Osteocyte (in vitro differentiated cells): ENCODE measurements around the gene REV1. TPM values are rescaled to one million over a fixed set of nuclear protein-coding genes. Genes with fewer than 3 reads are reported as not detected.

Source experiments
- DNase-seq: peaks from one replicate; pipeline ENCODE4 v3.0.0; 2021; ENCODE audit warnings: mixed read lengths; ENCODE audit not compliant: unreplicated experiment; ENCODE audit errors: extremely low spot score
- H3K27ac Mint-ChIP-seq: one replicate; pipeline ENCODE4 v1.8.0; 2021; ENCODE audit warnings: mild to moderate bottlenecking, mixed read lengths; ENCODE audit not compliant: unreplicated experiment
- H3K27me3 Mint-ChIP-seq: one replicate; pipeline ENCODE4 v1.8.0; 2021; ENCODE audit warnings: mixed read lengths; ENCODE audit not compliant: unreplicated experiment
- H3K36me3 Mint-ChIP-seq: one replicate; pipeline ENCODE4 v1.8.0; 2021; ENCODE audit warnings: mixed read lengths; ENCODE audit not compliant: unreplicated experiment
- H3K4me1 Mint-ChIP-seq: one replicate; pipeline ENCODE4 v1.8.0; 2021; ENCODE audit warnings: mixed read lengths; ENCODE audit not compliant: unreplicated experiment
- H3K4me3 Mint-ChIP-seq: one replicate; pipeline ENCODE4 v1.8.0; 2021; ENCODE audit warnings: mild to moderate bottlenecking, moderate library complexity, mixed read lengths; ENCODE audit not compliant: unreplicated experiment
- H3K9me3 Mint-ChIP-seq: one replicate; pipeline ENCODE4 v1.8.0; 2021; ENCODE audit warnings: mixed read lengths; ENCODE audit not compliant: unreplicated experiment
- CTCF ChIP-seq: fragments of 200-600 bp; sonication (generic); IDR thresholded peaks from 2 replicates; pipeline ENCODE4 v1.5.0; 2021; ENCODE audit warnings: antibody characterized with exemption, mild to moderate bottlenecking, moderate library complexity
- total RNA-seq: library from RNA; stranded (reverse); gene quantifications from 2 replicates; pipeline ENCODE4 v1.2.1, GENCODE V29; 2021

Gene REV1
- total RNA-seq, 1 donor from 2014 or later = 32.5 TPM

DNA sequence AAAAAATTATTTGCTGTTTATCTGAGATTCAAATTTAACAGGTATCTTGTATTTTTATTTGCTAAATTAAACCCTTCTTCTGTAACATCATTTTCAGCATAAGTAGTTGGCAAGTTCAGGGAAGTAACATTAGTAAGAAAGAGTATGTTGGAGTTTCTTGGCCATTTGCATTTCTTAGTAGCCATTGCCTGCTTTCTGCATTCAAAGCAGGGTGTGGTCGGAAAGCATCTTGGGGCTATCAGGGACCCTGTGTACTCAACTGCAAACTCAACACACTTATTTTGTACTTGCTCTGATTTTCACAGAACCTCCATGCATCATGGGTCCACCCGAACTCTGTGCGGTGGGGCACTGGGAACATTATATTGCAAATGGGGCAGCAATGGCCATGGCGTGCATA, 30.4 kb upstream of the REV1 start:
- H3K4me1 Mint-ChIP-seq = no peaks in the 10 kb centered on the region

DNA sequence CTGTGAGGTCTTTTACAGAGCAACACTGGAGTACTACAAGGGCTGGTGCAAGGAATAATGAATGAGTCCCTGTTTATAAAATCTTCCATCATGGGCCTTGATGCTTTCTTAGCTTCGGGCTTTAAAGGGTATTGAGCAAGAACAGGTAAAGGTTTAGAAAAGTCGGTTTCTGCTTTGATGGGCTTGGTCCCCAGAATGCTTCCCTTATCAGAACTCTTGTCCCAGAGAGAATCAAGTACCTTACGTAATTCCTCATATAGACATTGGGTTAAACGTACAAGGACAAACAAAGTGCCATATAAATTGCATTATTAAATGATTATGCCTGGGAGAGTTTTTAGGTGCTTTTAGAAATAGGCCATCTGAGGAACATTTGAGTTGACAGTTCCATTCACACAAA, 24.5 kb upstream of the REV1 start:
- H3K36me3 Mint-ChIP-seq = no peaks in the 10 kb centered on the region
- TF ChIP-seq CTCF = no peak
- no peak overlapping the region for H3K27ac Mint-ChIP-seq
- no peak overlapping the region for H3K4me3 Mint-ChIP-seq
- DNase-seq = no peak
- H3K27me3 Mint-ChIP-seq = peaks cover 33% of the 10 kb centered on the region
- H3K4me1 Mint-ChIP-seq = no peaks in the 10 kb centered on the region
- no peaks in the 10 kb centered on the region for H3K9me3 Mint-ChIP-seq

More for the DNA sequence above, 30.4 kb upstream of the REV1 start:
- H3K9me3 Mint-ChIP-seq = no peaks in the 10 kb centered on the region
- H3K27me3 Mint-ChIP-seq = peaks cover 32% of the 10 kb centered on the region
- no peaks in the 10 kb centered on the region for H3K36me3 Mint-ChIP-seq
- H3K4me3 Mint-ChIP-seq = no peak overlapping the region
- no peak overlapping the region for H3K27ac Mint-ChIP-seq
- no peak for TF ChIP-seq CTCF
- DNase-seq = no peak

GRCh38 chr2:99512181-99512591, 22.4 kb upstream of the REV1 start:
- Mint-ChIP-seq H3K9me3 (no peaks in the 10 kb centered on the region), H3K27me3 (peaks cover 23% of the 10 kb centered on the region), H3K4me1 (no peaks in the 10 kb centered on the region), H3K4me3 (no peak overlapping the region), H3K27ac (no peak overlapping the region), H3K36me3 (no peaks in the 10 kb centered on the region)
- TF ChIP-seq CTCF = no peak
- no peak for DNase-seq

DNA sequence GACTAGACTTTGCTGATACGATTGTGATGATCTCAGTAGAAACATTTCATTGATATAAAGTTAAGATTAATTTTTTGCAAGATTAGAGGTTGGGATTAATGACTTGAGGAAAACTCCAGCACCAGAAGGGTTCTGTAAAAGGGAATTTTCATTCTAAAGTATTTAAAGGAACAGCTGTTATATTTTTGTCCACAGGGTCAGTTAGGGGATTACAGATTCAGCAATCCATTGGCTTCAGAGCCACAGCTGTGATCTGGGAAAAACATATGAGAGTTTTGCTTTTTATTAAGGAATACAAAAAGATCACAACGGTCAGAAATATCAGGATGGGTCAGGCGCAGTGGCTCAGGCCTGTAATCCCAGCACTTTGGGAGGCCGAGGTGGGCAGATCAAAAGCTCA, 19.6 kb upstream of the REV1 start:
- H3K27me3 Mint-ChIP-seq = peaks cover 15% of the 10 kb centered on the region
- H3K4me3 Mint-ChIP-seq = no peak overlapping the region
- H3K36me3 Mint-ChIP-seq = no peaks in the 10 kb centered on the region
- H3K27ac Mint-ChIP-seq = no peak overlapping the region
- DNase-seq = no peak
- TF ChIP-seq CTCF = no peak
- H3K4me1 Mint-ChIP-seq = no peaks in the 10 kb centered on the region
- H3K9me3 Mint-ChIP-seq = no peaks in the 10 kb centered on the region

- no peak for DNase-seq
- Mint-ChIP-seq H3K9me3 (no peaks in the 10 kb centered on the region), H3K27ac (no peak overlapping the region), H3K4me3 (no peak overlapping the region), H3K27me3 (peaks cover 13% of the 10 kb centered on the region), H3K4me1 (no peaks in the 10 kb centered on the region), H3K36me3 (no peaks in the 10 kb centered on the region)
- TF ChIP-seq CTCF = no peak
These were observed 18.4 kb upstream of the REV1 start for GRCh38 chr2:99507937-99508818.
